HG03025 (cell line): Measurements from ENCODE around the gene SNU13.
"Not testable (repeated sequence)": the region's sequence is repeated elsewhere in the genome, so short reads cannot be mapped to it uniquely, and the experiment has no call there.

Source experiments
- ATAC-seq: cut with Tn5 transposase; IDR thresholded peaks from one replicate; pipeline ENCODE4 v1.9.1; 2021; ENCODE audit warnings: mild to moderate bottlenecking, moderate library complexity; ENCODE audit not compliant: unreplicated experiment, low FRiP score

The SNU13 gene

DNA sequence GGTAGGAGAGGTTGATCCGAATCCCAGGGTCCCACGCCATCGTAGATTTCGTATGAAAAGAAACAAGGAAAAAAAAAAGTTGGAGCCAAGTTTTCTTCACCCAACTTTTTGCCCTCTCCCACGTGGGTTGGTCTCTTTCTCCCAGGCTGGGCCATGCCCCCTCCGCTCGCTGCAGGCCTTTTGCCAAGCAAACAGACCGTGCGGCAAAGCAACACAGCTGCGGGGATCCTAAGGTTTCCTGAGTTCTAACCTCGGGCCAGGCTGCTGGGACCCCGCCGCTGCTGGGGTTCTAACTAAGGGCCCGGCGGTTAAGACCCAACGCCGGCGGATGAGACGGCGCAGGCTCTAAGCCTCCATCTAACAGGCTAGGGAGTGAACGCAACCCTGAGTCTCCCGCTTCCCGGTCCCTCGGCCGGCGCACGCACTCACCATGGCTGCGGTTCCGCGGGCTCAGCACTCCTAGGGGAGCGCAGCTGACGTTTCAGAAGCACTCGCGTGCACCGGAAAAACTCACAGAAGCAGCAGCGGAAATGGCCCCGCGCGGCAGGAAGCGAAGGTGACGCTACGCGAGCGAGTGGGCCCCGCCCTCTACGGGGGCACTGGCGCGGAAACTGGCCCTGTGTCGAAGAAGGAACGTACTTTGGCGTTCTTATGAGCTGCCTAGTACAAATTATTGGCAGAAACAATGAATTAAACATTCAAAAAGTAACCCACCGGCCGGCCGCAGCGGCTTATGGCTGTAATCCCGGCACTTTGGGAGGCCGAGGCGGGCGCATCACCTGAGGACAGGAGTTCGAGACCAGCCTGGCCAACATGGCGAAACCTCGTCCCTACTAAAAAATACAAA, at the start of gene SNU13:
Gene SNU13 (minus strand): TSS at position 503 of the 847 bp plus-strand sequence. CDS start 71 bp downstream, at position 432.
- peak; percentile 81 for ATAC-seq

DNA sequence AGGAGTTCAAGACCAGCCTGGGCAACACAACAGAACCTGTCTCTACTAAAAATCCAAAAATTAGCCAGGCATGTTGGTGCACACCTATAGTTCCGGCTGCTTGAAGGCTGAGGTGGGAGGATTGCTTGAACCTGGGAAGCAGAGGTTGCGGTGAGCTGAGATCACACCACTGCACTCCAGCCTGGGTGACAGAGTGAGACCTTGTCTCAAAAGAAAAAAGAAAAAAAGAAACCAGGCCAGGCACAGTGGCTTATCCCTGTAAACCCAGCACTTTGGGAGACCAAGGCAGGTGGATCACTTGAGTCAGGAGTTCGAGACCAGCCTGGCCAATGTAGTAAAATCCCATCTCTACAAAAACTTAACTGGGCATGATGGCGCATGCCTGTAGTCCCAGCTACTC, 44.6 kb upstream of the SNU13 start:
- ATAC-seq, result not testable (repeated sequence)

DNA sequence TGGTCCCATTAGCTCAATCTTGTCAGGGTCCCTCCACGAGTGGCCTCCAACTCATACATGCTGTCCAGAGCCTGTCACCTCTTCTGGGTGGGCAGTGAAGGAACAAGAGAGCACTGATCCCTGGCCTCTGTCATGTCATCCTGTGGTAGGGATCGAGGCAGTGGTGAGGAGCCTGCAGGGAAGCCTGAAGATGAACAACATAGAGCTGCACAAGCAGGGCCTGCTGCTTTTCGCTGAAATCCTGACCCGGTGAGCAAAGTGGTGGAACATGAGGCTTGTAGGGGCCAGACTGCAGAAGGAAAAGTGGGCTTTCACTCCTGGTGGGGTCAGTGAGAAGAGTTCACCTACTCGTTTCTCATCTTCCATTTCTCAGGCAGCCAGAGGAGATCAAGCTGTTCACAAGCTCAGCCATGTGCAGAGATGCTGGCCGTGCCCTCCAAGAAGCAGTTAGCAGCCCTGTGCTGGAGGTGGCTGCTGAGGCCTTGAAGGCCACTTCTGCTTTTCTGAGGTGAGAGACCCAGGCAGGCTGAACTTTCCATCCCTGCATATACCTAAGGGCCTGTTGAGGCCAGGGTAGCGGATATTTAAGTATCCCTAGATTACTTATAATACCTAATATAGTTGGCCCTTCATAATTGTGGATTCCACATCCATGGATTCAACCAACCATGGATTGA, 43.6 kb upstream of the SNU13 start:
- no peak for ATAC-seq

DNA sequence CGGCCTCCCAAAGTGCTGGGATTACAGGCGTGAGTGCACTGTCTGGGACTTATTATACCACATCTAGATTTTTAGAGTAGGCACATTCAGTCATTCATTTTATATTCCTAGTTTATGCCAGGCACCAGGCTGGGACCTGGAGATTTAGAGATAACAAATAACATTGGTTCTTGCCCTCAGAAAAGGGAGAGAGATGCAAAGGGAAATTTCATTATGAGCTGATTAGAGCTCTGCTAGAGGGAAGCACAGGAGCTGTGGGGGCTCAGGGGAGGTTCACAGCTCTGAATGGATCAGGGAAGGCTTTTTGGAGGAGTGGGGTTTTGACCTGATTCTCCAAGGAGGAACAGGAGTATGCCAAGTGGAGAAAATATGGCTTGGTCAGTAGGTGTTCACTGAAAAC, 42.9 kb upstream of the SNU13 start:
- ATAC-seq, result no peak

DNA sequence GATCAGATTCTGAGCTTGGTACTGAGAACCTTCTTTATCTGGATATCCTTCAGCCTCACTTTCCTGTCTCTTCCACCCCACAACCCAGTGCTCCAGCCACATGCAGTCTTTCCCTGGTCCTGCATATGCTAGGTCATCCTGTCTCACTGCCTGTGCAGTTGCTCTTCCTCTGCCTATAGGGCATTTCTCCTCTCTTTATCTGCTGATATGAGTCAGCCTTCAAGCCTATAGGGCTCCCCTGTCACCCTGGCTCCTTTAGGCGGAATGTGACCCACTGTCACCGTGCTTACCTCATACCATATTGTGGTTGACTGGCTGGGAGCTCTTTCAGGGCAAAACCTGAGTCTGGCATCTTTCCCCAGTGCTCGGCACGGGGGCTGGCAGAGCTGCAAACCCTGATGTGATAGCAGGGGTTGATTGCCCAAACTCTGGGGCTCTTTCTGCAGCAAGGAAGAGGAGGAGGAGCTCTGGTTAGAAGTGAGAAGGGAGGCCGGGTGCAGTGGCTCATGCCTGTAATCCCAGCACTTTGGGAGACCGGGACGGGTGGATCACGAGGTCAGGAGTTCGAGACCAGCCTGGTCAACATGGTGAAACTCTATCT, 36.9 kb upstream of the SNU13 start:
- ATAC-seq, result no peak

DNA sequence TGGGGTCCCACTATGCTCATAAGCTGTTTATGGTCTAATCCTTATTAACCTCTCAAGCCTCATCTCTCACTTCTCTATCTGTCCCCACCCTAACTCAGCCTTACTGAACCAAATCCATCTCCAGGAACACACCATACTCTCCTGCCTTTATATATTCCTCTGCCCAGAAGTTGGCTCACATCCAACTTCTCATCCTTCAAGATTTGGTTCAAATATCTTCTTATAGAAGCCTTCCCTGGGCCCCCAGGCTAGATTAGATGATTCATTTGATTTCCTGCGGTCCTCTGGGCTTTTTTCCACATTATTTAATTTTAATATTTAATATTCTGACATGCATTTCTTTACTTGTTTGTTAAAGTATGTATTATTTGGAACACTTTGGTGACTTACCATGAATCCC, 33.8 kb upstream of the SNU13 start:
- no peak for ATAC-seq

DNA sequence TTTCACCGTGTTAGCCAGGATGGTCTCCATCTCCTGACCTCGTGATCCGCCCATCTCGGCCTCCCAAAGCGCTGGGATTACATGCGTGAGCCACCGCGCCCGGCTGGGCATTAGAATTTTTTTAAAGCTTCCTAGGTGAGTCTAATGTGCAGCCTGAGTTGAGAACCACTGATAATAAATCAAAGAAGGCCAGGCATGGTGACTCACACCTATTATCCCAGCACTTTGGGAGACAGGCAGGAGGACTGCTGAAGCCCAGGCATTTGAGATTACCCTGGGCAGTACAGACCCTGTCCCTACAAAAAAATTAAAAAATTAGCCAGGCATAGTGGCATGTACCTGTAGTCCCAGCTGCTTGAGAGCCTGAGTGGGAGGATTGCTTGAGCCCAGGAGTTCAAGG, 24.3 kb upstream of the SNU13 start:
- no peak for ATAC-seq

DNA sequence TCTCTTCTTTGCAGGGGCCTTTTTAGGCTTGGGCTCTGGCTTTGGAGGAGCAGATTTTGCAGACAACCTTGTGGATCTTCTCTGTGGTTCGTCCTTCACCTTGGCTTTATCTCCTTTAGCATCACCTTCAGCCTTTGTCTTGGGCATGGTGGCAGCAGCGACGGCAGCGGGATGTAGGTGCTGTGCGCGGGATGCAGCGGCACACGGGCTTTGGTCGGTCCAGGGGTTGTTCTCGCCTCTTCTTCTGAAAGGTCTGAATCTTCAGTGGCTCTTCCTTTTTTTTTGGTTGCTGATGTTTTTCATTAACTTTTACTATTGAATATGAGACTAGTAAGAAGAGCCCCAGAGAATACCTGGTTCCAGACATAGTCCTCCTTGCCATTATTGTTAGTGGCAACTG, 20.7 kb upstream of the SNU13 start:
- no peak for ATAC-seq

DNA sequence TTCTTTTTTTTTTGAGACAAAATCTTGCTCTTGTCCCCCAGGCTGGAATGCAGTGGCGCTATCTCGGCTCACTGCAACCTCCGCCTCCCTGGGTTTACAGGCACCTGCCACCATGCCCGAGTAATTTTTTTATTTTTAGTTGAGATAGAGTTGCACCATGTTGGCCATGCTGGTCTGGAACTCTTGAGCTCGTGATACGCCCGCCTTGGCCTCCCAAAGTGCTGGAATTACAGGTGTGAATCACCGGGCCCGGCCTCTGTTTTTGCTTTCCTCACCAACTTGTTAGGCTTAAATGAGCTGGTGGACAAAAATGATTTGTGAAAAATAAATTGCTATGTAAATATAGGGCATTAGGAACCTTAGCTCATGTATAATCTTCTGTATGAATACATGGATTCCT, 14.1 kb upstream of the SNU13 start:
- no peak for ATAC-seq

DNA sequence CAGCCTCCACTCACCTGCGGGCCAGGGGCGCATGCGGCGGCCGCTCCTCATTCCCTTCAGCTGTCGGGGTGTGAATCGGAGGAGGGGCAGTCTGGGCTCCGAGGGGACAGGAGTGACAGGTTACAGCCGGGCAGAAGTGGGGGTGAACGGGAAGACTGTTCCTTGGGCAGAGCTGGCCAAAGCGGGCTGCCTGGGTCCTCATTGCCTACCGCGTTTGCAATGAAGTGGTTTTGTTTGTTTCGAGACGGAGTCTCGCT, 11.4 kb upstream of the SNU13 start:
- no peak for ATAC-seq

DNA sequence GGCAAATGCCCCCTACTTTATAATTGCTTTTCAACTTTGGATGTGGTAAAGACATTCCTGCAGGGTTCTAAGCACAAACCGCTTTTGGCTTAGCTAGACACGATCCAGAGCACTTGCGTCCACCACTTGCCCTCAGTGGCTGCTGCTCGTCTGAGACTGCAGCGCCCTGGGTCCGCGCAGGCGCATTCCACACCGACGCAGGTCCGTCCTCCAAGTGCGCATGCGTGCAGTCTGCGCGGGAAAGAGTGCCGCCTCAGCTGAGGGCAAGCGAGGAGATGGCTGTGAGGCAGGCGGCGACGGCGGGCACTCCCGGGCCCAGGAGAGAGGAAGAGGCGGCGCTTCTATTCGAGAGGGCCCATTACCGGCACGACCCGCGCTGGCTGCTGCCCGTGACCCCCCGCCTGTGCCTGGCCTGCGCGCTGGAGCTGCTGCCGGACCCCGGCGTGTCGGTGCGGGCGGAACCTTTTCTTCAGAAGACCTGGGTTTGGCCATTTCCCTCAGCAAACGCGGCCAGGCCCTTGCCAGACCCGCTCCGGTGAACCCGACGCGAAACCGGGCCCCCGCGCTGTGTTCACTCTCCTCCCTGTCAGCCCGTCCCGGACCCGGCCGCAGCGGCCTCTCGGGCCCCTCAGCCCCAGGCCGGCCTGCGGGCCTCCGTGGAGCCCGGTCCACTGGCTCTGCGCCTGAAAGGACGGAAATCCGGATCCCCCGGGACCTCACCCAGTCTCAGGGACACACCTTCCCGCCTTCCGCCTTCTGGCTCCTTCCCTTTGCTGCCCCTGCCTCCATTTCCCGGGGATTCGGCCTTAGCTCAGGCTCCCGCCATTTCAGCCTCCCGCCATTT, 10.8 kb upstream of the SNU13 start, which contains the start of gene MEI1:
Gene MEI1 (plus strand): TSS at position 240 of the 844 bp plus-strand sequence. CDS start 36 bp downstream, at position 276.
- no peak for ATAC-seq

DNA sequence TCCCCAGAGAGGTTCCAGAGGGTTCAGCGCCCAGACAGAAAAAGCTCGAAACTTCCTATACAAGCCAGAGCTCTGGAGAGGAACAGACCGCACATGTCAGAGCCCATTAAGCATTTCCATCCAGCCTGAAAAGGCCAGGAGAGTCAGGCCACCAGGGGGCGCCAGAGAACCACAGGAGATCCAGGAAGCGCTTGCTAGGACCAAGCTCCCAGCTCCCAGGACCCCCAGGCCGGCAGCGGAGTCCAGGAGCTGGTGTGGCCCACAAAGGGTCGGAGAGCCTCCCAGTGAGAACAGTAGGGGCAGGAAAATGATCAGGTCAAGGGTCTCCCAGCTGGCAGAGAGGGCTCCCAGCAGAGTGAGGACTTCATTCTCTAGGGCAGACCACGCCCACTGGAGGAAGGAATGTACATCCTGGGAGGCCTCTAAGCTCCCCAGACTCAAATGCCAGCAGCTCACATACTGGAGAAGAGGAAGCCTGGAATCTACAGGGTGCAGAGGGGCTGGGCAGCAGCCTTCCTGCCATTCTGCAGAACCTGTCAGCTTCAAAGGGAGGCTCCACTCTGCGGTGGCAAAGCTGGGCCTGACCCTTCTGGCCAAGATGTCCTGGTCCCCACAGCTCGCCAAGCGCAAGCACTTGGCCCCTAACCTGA, 8.6 kb upstream of the SNU13 start:
- no peak for ATAC-seq

DNA sequence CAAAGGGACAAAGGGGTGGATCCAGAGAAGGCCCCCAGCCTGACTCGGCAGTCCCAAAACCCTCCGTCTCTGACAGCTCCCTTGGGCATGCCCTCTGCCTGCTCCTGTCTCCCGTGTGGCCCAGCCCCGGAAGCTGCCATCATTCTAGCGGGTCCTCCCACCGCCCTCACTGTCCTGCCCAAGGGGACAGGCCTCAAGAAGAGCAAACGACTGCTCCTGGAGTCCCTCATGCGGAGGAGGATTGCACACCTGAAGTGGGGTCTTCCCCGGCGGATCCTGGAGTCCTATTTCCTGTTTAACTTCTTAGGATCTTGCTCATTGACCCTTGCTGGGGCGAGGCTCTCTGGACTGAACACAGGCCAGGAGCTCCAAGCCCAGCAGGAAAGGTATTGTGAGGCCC, 8.0 kb upstream of the SNU13 start:
- no peak for ATAC-seq

DNA sequence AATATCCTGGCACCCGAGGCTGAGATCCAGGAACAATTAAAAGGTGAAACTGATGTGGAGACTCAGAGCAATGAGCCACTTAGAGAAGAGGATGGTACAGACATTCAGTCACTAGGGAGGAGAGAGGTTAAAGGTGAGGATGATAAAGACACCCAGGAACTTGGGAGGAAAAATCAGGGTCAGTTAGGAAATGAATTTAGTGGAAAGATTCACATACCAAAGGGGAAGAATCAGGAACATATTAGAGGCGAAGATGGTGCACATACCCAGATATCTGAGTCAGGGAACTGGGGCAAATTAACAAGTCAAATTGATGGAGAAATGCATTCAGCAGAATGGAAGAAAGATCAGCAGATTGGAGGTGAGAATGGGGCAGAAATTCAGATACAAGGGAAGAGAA, 6.5 kb upstream of the SNU13 start:
- no peak for ATAC-seq

DNA sequence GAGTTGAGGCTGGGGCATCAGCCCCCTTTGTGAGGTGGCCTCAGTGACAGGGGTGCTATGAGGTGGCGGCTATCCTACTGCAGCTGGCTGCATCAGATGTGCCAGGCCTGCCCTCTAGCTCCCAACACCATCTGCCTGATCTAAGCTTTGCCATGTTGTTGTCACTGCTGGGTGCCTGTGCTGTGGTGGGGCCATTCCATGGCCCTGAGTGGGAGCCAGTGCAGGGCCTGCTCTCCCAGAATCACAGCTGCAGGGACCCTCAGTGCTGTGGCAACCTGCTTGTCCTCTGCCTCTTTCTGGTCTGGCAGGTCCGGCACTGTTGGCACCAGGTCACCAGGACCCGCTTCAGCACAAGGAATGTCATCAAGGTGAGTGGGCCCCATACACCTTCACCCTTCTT, 1.8 kb upstream of the SNU13 start:
- ATAC-seq, result no peak

DNA sequence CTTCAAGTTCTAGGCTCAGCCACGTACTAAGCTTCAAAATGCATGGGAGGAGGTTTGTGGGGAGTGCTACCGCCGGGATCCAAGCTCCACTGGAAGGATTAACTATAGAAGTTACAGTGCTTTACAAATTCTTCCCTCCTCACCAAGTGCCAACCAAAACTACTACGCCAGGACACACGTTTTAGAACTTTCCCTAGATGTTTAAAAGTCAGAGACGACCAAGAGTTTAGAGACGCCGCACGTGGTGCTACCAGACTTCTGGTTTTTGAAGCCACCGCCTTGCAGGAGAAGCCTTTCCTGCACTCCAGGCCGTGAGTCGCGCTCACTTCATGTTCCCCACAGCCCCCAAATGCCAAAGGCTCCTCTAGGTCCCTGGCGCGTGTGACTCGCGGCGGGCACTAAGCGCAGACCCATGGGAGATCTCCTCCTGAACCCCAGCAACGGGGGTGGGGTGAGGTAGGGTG, 734 bp downstream of the SNU13 start:
- ATAC-seq, result peak; percentile 15

DNA sequence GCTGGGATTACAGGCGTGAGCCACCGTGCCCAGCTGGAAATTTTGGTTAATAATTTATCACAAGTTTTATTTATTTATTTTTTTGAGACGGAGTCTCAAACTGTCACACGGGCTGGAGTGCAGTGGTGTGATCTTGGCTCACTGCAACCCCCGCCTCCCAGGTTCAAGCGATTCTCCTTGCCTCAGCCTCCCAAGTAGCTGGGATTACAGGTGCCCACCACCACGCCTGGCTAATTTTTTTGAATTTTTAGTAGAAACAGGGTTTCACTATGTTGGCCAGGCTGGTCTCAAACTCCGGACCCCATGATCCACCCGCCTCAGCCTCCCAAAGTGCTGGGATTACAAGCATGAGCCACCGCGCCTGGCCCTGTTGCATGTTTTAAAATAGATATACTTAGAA, 1.8 kb downstream of the SNU13 start:
- not testable (repeated sequence) for ATAC-seq

DNA sequence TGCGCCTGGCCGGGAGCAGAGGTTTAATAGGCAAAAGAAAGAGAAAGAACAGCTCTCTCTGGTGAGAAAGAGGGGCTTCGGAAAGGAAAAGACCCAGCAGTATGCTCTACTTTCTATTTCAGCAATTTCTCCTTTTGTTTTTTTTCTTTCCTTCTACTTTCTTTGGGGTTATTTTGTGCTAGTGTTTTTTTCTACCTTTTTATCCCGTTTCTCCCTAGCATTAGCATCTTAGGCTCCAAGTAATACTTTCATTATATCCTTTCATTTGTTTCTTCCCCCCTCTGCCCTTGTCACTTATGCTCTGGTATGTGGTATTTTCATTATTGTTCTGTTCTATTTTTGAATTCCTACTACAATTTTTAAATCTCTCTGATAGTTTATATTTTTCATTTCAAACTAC, 4.5 kb downstream of the SNU13 start:
- no peak for ATAC-seq

DNA sequence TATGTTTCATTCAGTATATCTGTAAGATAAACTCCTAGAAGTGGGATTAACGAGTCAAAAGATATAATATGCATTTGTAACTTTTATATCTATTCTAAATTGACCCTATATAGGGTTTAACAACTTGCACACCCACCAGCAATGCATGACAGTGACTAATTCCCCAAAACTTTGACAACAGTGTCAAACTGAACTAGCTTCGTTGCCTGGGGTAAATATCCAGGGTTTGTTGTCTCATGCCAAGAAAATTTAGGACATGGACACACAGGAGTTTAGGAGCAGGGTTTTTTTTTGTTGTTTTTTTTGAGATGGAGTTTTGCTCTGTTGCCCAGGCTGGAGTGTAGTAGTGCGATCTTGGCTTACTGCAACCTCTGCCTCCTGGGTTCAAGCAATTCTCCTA, 5.1 kb downstream of the SNU13 start:
- ATAC-seq, result no peak

DNA sequence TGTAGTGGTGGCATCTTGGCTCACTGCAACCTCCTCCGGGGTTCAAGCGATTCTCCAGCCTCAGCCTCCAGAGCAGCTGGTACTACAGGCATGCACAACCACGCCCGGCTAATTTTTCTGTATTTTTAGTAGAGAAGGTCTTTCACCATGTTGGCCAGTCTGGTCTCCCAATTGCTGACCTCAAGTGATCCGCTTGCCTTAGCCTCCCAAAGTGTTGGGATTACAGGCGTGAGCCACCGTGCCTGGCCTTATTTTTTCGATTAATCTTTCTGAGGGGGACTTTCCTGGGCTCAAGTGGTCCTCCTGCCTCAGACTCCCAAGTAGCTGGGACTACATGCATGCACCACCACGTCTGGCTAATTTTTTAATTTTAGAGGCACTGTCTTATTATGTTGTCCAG, 5.6 kb downstream of the SNU13 start:
- ATAC-seq, result no peak
